Measurements from ENCODE around the gene ADGRV1. TPM values are rescaled to one million over a fixed set of nuclear protein-coding genes. Genes with fewer than 3 reads are reported as not detected.

Gene ADGRV1
- total and polyA plus RNA-seq, 3 donors from 2014 or later = 10.8 to 18.0 (median 12.6) TPM

DNA sequence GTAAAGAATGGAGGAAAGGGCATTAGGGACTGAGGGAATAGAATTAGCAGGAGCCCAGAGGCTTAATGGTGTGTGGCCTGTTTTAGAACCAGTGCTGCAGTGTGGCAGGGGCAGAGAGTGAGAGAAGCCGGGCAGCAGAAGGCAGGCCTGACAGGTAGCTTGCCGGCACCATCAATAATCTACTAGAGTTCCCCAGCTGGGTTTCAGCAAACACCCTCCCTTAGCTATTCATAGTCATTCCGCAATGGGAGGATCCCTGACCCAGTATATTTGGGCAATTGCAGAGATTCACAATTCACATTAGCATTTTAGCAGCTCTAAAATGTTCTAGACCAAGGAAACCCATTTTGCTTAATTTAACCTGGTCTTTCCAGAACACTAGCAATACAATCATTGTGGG is 596.7 kb downstream of the ADGRV1 start:
- H3K36me3 ChIP-seq (ENCODE audit: low read depth, missing control alignments) = no peaks in the 10 kb centered on the region
- H3K27ac ChIP-seq = peak overlapping the region in 1 of 2 donors; percentile 50
- WGBS, 2 donors = 72 to 79% methylated on average over 3 of the region's 3 CpGs
- H3K4me1 ChIP-seq = no peaks in the 10 kb centered on the region
- H3K9me3 ChIP-seq = no peaks in the 10 kb centered on the region
- no peak overlapping the region for H3K4me3 ChIP-seq
- intact Hi-C loops (cut with DNase I; ENCODE audit: low total_unique reads) = no loop called here
- no peaks in the 10 kb centered on the region for H3K27me3 ChIP-seq
- no peak for DNase-seq
- TF ChIP-seq CTCF (IDR thresholded peaks at IDR 0.05) (no peak), POLR2A (IDR thresholded peaks at IDR 0.05) (no peak)

GRCh38 chr5:91156242-91156641 is 597.6 kb downstream of the ADGRV1 start:
- no peaks in the 10 kb centered on the region for H3K27me3 ChIP-seq
- intact Hi-C loops (cut with DNase I; ENCODE audit: low total_unique reads) = no loop called here
- H3K9me3 ChIP-seq = no peaks in the 10 kb centered on the region
- DNase-seq = no peak
- TF ChIP-seq POLR2A (IDR thresholded peaks at IDR 0.05) (no peak), CTCF (IDR thresholded peaks at IDR 0.05) (no peak)
- 86% methylated on average over 1 of the region's 1 CpG for WGBS, 2 donors
- H3K4me3 ChIP-seq = no peak overlapping the region
- H3K27ac ChIP-seq = peak overlapping the region in 1 of 2 donors; percentile 5
- H3K36me3 ChIP-seq (ENCODE audit: low read depth, missing control alignments) = no peaks in the 10 kb centered on the region
- no peaks in the 10 kb centered on the region for H3K4me1 ChIP-seq

- WGBS, 2 donors = 78 to 82% methylated on average over 1 of the region's 1 CpG
Measured at GRCh38 chr5:91158011-91158410, 599.4 kb downstream of the ADGRV1 start.

GRCh38 chr5:91159647-91160046 is 601.0 kb downstream of the ADGRV1 start:
- H3K36me3 ChIP-seq (ENCODE audit: low read depth, missing control alignments) = no peaks in the 10 kb centered on the region
- 94 to 100% methylated on average over 1 of the region's 1 CpG for WGBS, 2 donors
- no peaks in the 10 kb centered on the region for H3K27me3 ChIP-seq
- DNase-seq = no peak
- no peak overlapping the region for H3K4me3 ChIP-seq
- H3K4me1 ChIP-seq = peaks cover 14% of the 10 kb centered on the region
- no peak overlapping the region for H3K27ac ChIP-seq
- intact Hi-C loops (cut with DNase I; ENCODE audit: low total_unique reads) = no loop called here
- no peaks in the 10 kb centered on the region for H3K9me3 ChIP-seq
- TF ChIP-seq CTCF (IDR thresholded peaks at IDR 0.05) = no peak

More at GRCh38 chr5:91158011-91158410, 599.4 kb downstream of the ADGRV1 start:
- Histone ChIP-seq H3K4me1 (peaks cover 7% of the 10 kb centered on the region), H3K36me3 (ENCODE audit: low read depth, missing control alignments) (no peaks in the 10 kb centered on the region), H3K27me3 (no peaks in the 10 kb centered on the region), H3K9me3 (no peaks in the 10 kb centered on the region), H3K27ac (no peak overlapping the region), H3K4me3 (no peak overlapping the region)
- intact Hi-C loops (cut with DNase I; ENCODE audit: low total_unique reads) = no loop called here
- no peak for DNase-seq
- no peak for TF ChIP-seq POLR2A (IDR thresholded peaks at IDR 0.05)
- TF ChIP-seq CTCF (IDR thresholded peaks at IDR 0.05) = no peak

DNA sequence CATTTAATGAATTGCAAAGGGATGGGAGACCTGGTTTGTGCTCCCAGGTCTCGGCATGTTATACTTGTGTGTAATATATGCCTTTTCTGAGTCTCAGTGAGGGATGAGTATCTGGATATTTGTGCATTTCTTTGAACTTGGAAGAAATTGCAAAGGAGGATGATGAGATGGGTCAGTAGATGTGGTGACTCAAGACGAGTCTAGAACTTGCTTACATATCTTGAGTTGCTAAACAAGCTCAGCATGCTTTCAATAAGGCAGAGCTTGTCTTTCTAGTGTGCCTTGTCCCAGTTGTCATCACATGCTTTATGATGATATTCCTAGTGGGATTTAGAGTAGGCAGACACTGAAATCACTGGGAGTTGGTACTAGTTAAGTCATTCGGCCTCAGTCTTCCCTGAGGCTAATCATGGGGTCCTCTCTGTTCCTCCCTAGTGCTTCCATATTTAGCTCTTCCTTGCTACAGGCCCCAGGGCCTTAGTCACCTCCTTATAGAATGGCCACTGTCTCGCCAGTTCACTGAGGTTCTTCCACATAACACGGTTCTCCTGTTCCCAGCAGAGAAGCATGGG is 602.2 kb downstream of the ADGRV1 start:
- H3K36me3 ChIP-seq (ENCODE audit: low read depth, missing control alignments) = no peaks in the 10 kb centered on the region
- TF ChIP-seq POLR2A (IDR thresholded peaks at IDR 0.05) = no peak
- TF ChIP-seq CTCF (IDR thresholded peaks at IDR 0.05) = no peak
- no peaks in the 10 kb centered on the region for H3K27me3 ChIP-seq
- no peak for DNase-seq
- H3K4me3 ChIP-seq = no peak overlapping the region
- intact Hi-C loops (cut with DNase I; ENCODE audit: low total_unique reads) = no loop called here
- H3K4me1 ChIP-seq = peaks cover 14% of the 10 kb centered on the region
- no peaks in the 10 kb centered on the region for H3K9me3 ChIP-seq
- 88 to 93% methylated on average over 5 of the region's 5 CpGs for WGBS, 2 donors
- no peak overlapping the region for H3K27ac ChIP-seq
